22Rv1 (cell line): Measurements from ENCODE around the gene IPO13.

ENCODE experiments used
- ZFX ChIP-seq: fragments of 450-650 bp; IDR thresholded peaks from 2 replicates; pipeline ENCODE4 v1.6.1; 2017; ENCODE audit warnings: antibody characterized with exemption, borderline replicate concordance
- TF ChIP-seq, protein P1 (sequence below): fragments of 450-650 bp; IDR thresholded peaks from 2 replicates; pipeline ENCODE4 v1.5.1; 2017; ENCODE audit warnings: mild to moderate bottlenecking

DNA sequence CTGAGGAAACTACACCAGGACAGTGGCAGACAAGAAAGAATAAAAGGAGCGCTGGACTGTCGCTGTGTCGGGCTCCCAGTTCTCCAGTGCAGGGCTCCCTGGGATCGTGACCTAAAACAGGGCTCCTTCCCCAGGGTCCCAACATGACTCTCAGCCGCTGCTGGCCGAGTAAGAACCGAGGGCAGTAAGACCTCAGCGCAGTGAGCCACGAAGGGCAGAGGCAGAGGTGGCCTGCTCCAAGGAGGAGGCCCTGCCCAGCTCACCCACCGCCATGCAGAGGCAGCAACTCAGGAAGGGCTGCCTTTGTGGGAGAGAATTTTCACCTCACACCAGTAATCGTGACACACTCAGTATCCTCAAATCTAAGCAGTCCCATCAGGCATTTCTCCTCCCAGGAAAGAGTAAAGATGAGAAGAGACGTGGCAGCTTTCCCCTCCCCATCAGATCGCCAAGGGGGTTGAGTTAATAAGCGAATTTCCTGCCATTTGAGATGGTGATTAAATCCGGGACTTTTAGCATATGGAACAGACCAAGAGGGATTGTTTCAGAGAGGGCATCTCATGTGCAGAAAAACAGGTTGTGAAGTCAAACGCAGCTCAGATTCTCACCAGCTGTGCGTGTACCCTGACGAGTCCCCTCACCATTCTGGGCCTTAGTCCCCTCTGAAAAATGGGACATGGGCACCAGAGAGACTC, 32.9 kb upstream of the IPO13 start:
- TF ChIP-seq, protein P1, sequence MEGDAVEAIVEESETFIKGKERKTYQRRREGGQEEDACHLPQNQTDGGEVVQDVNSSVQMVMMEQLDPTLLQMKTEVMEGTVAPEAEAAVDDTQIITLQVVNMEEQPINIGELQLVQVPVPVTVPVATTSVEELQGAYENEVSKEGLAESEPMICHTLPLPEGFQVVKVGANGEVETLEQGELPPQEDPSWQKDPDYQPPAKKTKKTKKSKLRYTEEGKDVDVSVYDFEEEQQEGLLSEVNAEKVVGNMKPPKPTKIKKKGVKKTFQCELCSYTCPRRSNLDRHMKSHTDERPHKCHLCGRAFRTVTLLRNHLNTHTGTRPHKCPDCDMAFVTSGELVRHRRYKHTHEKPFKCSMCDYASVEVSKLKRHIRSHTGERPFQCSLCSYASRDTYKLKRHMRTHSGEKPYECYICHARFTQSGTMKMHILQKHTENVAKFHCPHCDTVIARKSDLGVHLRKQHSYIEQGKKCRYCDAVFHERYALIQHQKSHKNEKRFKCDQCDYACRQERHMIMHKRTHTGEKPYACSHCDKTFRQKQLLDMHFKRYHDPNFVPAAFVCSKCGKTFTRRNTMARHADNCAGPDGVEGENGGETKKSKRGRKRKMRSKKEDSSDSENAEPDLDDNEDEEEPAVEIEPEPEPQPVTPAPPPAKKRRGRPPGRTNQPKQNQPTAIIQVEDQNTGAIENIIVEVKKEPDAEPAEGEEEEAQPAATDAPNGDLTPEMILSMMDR = no peak
- no peak for TF ChIP-seq ZFX
